ENCODE results near the gene C1orf174. TPM values are rescaled to one million over a fixed set of nuclear protein-coding genes. Genes with fewer than 3 reads are reported as not detected.

The C1orf174 gene
- polyA plus RNA-seq, 3 donors: 25.0 to 31.0 (median 28.0) TPM

- DNase-seq (ENCODE audit: extremely low read depth in 1 of 11, low read depth in 9 of 11, low spot score in 4 of 11): no peak
Observed at GRCh38 chr1:3886691-3887090, 13.4 kb downstream of the C1orf174 start.

- no peak for DNase-seq (ENCODE audit: extremely low read depth in 1 of 11, low read depth in 9 of 11, low spot score in 4 of 11)
Observed at GRCh38 chr1:3886106-3886670, 13.9 kb downstream of the C1orf174 start.

- no peak for DNase-seq (ENCODE audit: extremely low read depth in 1 of 11, low read depth in 9 of 11, low spot score in 4 of 11)
Observed at GRCh38 chr1:3885611-3886010, 14.5 kb downstream of the C1orf174 start.

GRCh38 chr1:3884966-3885365, 15.1 kb downstream of the C1orf174 start:
- no peak for DNase-seq (ENCODE audit: extremely low read depth in 1 of 11, low read depth in 9 of 11, low spot score in 4 of 11)

GRCh38 chr1:3883194-3883925, 16.7 kb downstream of the C1orf174 start:
- DNase-seq (ENCODE audit: extremely low read depth in 1 of 11, low read depth in 9 of 11, low spot score in 4 of 11): no peak

- DNase-seq (ENCODE audit: extremely low read depth in 1 of 11, low read depth in 9 of 11, low spot score in 4 of 11): no peak
Observed at GRCh38 chr1:3881193-3881480, 18.9 kb downstream of the C1orf174 start.

GRCh38 chr1:3880429-3881192, 19.5 kb downstream of the C1orf174 start:
- no peak for DNase-seq (ENCODE audit: extremely low read depth in 1 of 11, low read depth in 9 of 11, low spot score in 4 of 11)

- no peak for DNase-seq (ENCODE audit: extremely low read depth in 1 of 11, low read depth in 9 of 11, low spot score in 4 of 11)
Observed at GRCh38 chr1:3879787-3880428, 20.2 kb downstream of the C1orf174 start.

GRCh38 chr1:3879099-3879498, 21.0 kb downstream of the C1orf174 start:
- no peak for DNase-seq (ENCODE audit: extremely low read depth in 1 of 11, low read depth in 9 of 11, low spot score in 4 of 11)

GRCh38 chr1:3876716-3877115, 23.4 kb downstream of the C1orf174 start:
- DNase-seq (ENCODE audit: extremely low read depth in 1 of 11, low read depth in 9 of 11, low spot score in 4 of 11): no peak

GRCh38 chr1:3874736-3875135, 25.3 kb downstream of the C1orf174 start:
- DNase-seq (ENCODE audit: extremely low read depth in 1 of 11, low read depth in 9 of 11, low spot score in 4 of 11): no peak

- no peak for DNase-seq (ENCODE audit: extremely low read depth in 1 of 11, low read depth in 9 of 11, low spot score in 4 of 11)
Observed at GRCh38 chr1:3872546-3872945, 27.5 kb downstream of the C1orf174 start.

GRCh38 chr1:3871451-3871805, 28.6 kb downstream of the C1orf174 start:
- no peak for DNase-seq (ENCODE audit: extremely low read depth in 1 of 11, low read depth in 9 of 11, low spot score in 4 of 11)

GRCh38 chr1:3869751-3870301, 30.2 kb downstream of the C1orf174 start:
- DNase-seq (ENCODE audit: extremely low read depth in 1 of 11, low read depth in 9 of 11, low spot score in 4 of 11): peak in 1 of 11 donors; percentile 22

GRCh38 chr1:3868464-3869006, 31.5 kb downstream of the C1orf174 start:
- DNase-seq (ENCODE audit: extremely low read depth in 1 of 11, low read depth in 9 of 11, low spot score in 4 of 11): no peak

GRCh38 chr1:3865606-3866160, 34.4 kb downstream of the C1orf174 start:
- no peak for DNase-seq (ENCODE audit: extremely low read depth in 1 of 11, low read depth in 9 of 11, low spot score in 4 of 11)

GRCh38 chr1:3864884-3865283, 35.2 kb downstream of the C1orf174 start:
- DNase-seq (ENCODE audit: extremely low read depth in 1 of 11, low read depth in 9 of 11, low spot score in 4 of 11): no peak

GRCh38 chr1:3863231-3863935, 36.7 kb downstream of the C1orf174 start:
- no peak for DNase-seq (ENCODE audit: extremely low read depth in 1 of 11, low read depth in 9 of 11, low spot score in 4 of 11)
